A549 (cell line): ENCODE data around the gene CORO2B.

Experiments used
- CHD2 ChIP-seq: fragments of 150-350 bp; IDR thresholded peaks from 2 replicates; pipeline ENCODE4 v1.6.1; 2014; ENCODE audit warnings: low read length; ENCODE audit not compliant: partially characterized antibody
- CHD4 ChIP-seq: fragments of 200-600 bp; sonication (generic); IDR thresholded peaks from 2 replicates; pipeline ENCODE4 v1.6.1; 2016; ENCODE audit warnings: antibody characterized with exemption, mild to moderate bottlenecking, borderline replicate concordance
- HDAC2 ChIP-seq: fragments of 200-600 bp; sonication (generic); IDR thresholded peaks from 2 replicates; pipeline ENCODE4 v1.6.1; 2016
- POLR2A ChIP-seq: IDR thresholded peaks from 2 replicates; pipeline ENCODE4 v1.6.1; 2012; ENCODE audit warnings: mild to moderate bottlenecking, low read length
- TF ChIP-seq, protein P1 (sequence below): fragments of >200 bp; sonication (Bioruptor Twin); formaldehyde crosslinking; IDR thresholded peaks from 3 replicates; pipeline ENCODE4 v1.5.1; 2016
- TF ChIP-seq, protein P2 (sequence below): IDR thresholded peaks from 2 replicates; pipeline ENCODE4 v1.6.1; 2012

DNA sequence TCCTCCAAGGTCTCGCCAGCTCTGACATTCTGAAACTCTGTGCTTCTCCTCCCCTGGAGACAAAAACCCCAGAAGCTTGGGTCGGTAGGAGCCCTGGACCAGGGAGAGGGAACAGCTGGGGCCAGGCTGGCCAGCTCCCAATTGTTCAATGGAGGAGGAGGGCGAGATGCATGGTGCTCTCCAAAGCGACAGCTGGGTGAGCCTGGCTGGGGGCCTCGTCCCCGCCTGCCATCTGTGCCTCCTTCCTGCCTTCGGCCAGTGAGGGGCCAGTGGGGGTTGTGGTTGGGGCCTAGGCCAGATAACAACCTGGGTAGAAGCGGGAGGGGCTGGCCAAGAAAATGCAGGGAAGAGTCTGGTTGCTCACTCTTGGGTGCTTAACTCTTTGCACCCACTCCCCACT, 79.4 kb downstream of the CORO2B start:
- TF ChIP-seq POLR2A (no peak), CHD2 (no peak), HDAC2 (no peak), CHD4 (no peak)
- TF ChIP-seq, protein P1, sequence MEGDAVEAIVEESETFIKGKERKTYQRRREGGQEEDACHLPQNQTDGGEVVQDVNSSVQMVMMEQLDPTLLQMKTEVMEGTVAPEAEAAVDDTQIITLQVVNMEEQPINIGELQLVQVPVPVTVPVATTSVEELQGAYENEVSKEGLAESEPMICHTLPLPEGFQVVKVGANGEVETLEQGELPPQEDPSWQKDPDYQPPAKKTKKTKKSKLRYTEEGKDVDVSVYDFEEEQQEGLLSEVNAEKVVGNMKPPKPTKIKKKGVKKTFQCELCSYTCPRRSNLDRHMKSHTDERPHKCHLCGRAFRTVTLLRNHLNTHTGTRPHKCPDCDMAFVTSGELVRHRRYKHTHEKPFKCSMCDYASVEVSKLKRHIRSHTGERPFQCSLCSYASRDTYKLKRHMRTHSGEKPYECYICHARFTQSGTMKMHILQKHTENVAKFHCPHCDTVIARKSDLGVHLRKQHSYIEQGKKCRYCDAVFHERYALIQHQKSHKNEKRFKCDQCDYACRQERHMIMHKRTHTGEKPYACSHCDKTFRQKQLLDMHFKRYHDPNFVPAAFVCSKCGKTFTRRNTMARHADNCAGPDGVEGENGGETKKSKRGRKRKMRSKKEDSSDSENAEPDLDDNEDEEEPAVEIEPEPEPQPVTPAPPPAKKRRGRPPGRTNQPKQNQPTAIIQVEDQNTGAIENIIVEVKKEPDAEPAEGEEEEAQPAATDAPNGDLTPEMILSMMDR: no peak
- TF ChIP-seq, protein P2, sequence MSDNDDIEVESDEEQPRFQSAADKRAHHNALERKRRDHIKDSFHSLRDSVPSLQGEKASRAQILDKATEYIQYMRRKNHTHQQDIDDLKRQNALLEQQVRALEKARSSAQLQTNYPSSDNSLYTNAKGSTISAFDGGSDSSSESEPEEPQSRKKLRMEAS: no peak
